LNCAP (cell line): ENCODE measurements around the gene SLC38A5.
A peak's percentile ranks its signal among the peaks of the same experiment; 100 is the strongest.

Experiments used
- CTCF ChIP-seq: fragments of 450-650 bp; IDR thresholded peaks from 2 replicates; pipeline ENCODE4 v1.5.1; 2017; ENCODE audit warnings: mild to moderate bottlenecking

SLC38A5 gene

GRCh38 chrX:48504261-48504660 lies 34.2 kb upstream of the SLC38A5 start:
- no peak for TF ChIP-seq CTCF

- TF ChIP-seq CTCF = no peak
These were observed 28.3 kb upstream of the SLC38A5 start for GRCh38 chrX:48498374-48498809.

- TF ChIP-seq CTCF = no peak
These were observed 27.8 kb upstream of the SLC38A5 start for GRCh38 chrX:48497871-48498270.

- TF ChIP-seq CTCF = no peak
These were observed 26.6 kb upstream of the SLC38A5 start for GRCh38 chrX:48496660-48497059.

GRCh38 chrX:48493890-48494364 lies 23.9 kb upstream of the SLC38A5 start:
- peak; percentile 30; the same call in 1 of the 2 replicates for TF ChIP-seq CTCF

GRCh38 chrX:48492293-48492910 lies 22.3 kb upstream of the SLC38A5 start:
- TF ChIP-seq CTCF = no peak

GRCh38 chrX:48491809-48492208 lies 21.7 kb upstream of the SLC38A5 start:
- no peak for TF ChIP-seq CTCF

GRCh38 chrX:48490661-48491060 lies 20.6 kb upstream of the SLC38A5 start:
- TF ChIP-seq CTCF = no peak
